Effector memory CD4-positive, alpha-beta T cell (primary cell): ENCODE measurements around the gene RASAL1.

ENCODE experiments used
- DNase-seq, 3 donors: peaks; one replicate each; pipeline ENCODE4 v3.0.0-alpha.2; 2020
- H3K27ac ChIP-seq: 2 replicates; pipeline ENCODE4 v1.7.0; 2013; ENCODE audit warnings: mild to moderate bottlenecking, low read length, moderate library complexity; ENCODE audit not compliant: insufficient read depth, poor library complexity, severe bottlenecking
- H3K27me3 ChIP-seq: replicated peaks from 2 replicates; pipeline ENCODE4 v1.7.0; 2013; ENCODE audit warnings: mild to moderate bottlenecking, low read length; ENCODE audit not compliant: insufficient read depth, control insufficient read depth, poor library complexity, severe bottlenecking
- H3K36me3 ChIP-seq: 2 replicates; pipeline ENCODE4 v1.7.0; 2013; ENCODE audit warnings: mild to moderate bottlenecking, low read length, moderate library complexity; ENCODE audit not compliant: control insufficient read depth, insufficient read depth
- H3K4me1 ChIP-seq: 2 replicates; pipeline ENCODE4 v1.7.0; 2013; ENCODE audit warnings: low read length, mild to moderate bottlenecking; ENCODE audit not compliant: control insufficient read depth, insufficient read depth, poor library complexity, severe bottlenecking
- H3K4me3 ChIP-seq: 2 replicates; pipeline ENCODE4 v1.7.0; 2013; ENCODE audit warnings: low read length, low read depth, mild to moderate bottlenecking; ENCODE audit not compliant: insufficient read depth, poor library complexity, severe bottlenecking
- H3K9me3 ChIP-seq: 2 replicates; pipeline ENCODE4 v1.7.0; 2013; ENCODE audit warnings: mild to moderate bottlenecking, low read length, moderate library complexity; ENCODE audit not compliant: control insufficient read depth

RASAL1 gene

DNA sequence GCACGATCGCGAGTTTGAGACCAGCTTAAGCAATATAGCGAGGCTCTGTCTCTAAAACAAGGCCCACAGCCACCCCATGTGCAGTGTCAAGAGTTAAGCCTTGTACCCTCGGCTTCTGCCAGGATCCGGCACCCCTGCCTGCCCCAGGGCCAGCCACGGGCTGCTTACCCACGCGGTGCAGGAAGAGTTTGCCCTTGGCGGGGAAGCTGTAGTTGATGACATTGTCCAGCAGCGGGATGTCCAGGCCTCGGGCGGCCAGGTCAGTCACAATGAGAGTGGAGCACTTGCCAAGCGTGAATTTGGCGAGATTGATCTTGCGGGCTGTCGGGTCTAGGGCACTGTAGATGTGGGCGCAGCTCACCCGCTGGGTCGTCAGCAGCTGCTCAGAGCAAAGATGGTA is 36.6 kb upstream of the RASAL1 start:
- no peak for DNase-seq
- no peak overlapping the region for H3K4me3 ChIP-seq
- no peaks in the 10 kb centered on the region for H3K4me1 ChIP-seq
- peaks cover 90% of the 10 kb centered on the region for H3K36me3 ChIP-seq
- no peaks in the 10 kb centered on the region for H3K9me3 ChIP-seq
- H3K27me3 ChIP-seq = no peaks in the 10 kb centered on the region
- H3K27ac ChIP-seq = no peak overlapping the region

DNA sequence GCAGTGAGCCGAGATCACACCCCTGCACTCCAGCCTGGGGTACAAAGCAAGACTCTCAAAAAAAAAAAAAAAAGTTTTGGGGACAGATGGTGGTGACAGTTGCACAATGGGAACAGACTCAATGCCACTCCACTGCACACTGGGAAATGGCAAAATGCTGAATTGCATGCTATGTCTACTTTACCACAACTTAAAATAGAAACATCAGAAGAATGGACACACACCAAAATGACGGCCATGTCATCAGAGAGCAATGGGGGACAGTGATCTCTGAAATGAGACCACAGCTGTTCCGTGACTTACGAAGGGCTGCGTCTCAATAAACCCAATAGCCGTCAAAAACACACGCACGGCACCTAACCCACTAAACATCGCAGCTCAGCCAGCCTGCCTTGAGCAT is 36.0 kb upstream of the RASAL1 start:
- no peak overlapping the region for H3K4me3 ChIP-seq
- no peaks in the 10 kb centered on the region for H3K9me3 ChIP-seq
- no peak overlapping the region for H3K27ac ChIP-seq
- no peaks in the 10 kb centered on the region for H3K4me1 ChIP-seq
- peaks cover 89% of the 10 kb centered on the region for H3K36me3 ChIP-seq
- no peaks in the 10 kb centered on the region for H3K27me3 ChIP-seq
- no peak for DNase-seq

DNA sequence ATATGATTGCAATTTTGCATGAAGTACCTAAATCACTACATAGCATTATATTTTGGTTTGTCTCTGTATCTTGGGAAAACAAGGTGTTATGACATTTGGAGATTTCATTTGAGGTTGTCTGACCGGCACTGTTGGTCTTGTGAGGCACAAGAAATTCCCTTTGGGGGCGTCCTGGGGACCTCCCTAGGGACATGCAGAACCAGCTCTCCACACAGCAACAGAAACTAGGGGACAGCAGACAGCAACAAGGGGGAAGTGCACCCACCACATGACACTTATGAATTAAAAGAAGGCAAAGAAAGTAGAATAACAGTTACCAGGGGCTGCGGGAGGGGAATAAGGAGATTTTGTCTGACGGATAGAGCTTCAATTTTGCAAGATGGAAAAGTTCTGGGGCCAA is 35.4 kb upstream of the RASAL1 start:
- no peaks in the 10 kb centered on the region for H3K9me3 ChIP-seq
- H3K36me3 ChIP-seq = peaks cover 90% of the 10 kb centered on the region
- H3K4me3 ChIP-seq = no peak overlapping the region
- H3K27me3 ChIP-seq = no peaks in the 10 kb centered on the region
- no peak overlapping the region for H3K27ac ChIP-seq
- no peaks in the 10 kb centered on the region for H3K4me1 ChIP-seq
- DNase-seq = no peak

DNA sequence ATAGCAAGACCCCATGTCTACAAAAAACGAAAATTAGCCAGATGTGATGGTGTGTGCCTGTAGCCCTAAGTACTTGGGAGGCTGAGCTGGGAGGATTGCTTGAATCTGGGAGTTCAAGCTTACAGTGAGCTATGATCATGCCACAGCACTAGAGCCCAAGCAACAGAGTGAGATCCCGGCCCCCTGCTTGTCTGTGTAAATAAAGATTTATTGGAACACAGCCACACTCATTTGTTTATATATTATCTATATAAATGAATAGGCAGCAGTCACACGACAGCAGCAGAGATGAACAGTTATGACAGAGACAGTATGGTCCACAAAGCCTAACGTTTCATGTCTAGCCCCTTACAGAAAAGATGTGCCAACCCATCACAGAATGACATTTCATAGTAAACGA is 34.9 kb upstream of the RASAL1 start:
- Histone ChIP-seq H3K4me3 (no peak overlapping the region), H3K9me3 (no peaks in the 10 kb centered on the region), H3K27ac (no peak overlapping the region), H3K4me1 (no peaks in the 10 kb centered on the region), H3K36me3 (peaks cover 95% of the 10 kb centered on the region), H3K27me3 (no peaks in the 10 kb centered on the region)
- no peak for DNase-seq

GRCh38 chr12:113169697-113170096 is 34.1 kb upstream of the RASAL1 start:
- no peaks in the 10 kb centered on the region for H3K27me3 ChIP-seq
- H3K9me3 ChIP-seq = no peaks in the 10 kb centered on the region
- no peak overlapping the region for H3K4me3 ChIP-seq
- H3K4me1 ChIP-seq = no peaks in the 10 kb centered on the region
- DNase-seq = no peak
- H3K27ac ChIP-seq = no peak overlapping the region
- H3K36me3 ChIP-seq = peaks cover 98% of the 10 kb centered on the region

- Histone ChIP-seq H3K27ac (no peak overlapping the region), H3K9me3 (no peaks in the 10 kb centered on the region), H3K4me3 (no peak overlapping the region), H3K36me3 (peaks cover 93% of the 10 kb centered on the region), H3K4me1 (no peaks in the 10 kb centered on the region), H3K27me3 (no peaks in the 10 kb centered on the region)
- no peak for DNase-seq
Observed at GRCh38 chr12:113167868-113168267, 32.3 kb upstream of the RASAL1 start.

DNA sequence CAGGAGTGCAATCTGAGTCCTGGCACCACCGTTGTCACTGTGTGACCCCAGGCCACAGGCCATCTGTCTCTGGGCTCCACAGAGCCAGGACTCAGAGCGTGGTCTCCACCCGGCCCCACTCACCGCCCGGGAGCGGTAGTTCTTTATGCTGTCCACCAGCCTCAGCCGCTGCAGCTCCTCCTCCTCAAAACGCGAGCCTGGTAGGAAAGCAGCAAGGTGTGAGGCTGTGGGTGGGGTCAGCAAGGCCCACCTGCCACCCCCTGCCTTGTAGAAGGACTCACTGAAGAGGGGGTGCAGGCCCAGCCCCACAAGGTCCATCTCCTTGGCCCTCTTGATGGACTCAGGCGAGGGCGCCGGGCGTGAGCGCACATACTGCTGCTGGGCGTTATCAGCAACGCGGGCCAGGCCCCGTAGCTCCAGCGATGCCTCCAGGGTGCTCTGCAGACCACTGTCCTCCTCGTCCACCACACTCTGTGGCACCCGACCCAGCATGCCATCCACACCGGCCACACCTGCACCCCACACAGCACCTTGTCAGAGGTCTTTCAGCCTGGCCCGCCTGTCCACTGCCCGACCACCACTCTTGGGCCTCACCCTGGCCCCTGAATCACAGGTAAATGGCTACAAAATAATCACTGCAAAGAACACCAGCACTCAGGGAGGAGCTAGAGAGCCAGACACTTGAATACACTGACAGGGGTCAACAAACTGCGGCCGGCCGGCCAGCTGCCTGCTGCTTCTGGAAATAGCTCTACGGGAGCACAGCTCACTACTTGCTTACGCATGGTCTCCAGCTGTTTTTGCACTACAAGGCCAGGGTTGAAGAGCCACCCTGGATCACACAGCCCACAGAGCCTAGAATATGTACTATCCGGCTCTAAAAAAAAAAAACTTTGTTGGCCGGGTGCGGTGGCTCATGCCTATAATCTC is 30.2 kb upstream of the RASAL1 start:
- Histone ChIP-seq H3K9me3 (no peaks in the 10 kb centered on the region), H3K4me1 (no peaks in the 10 kb centered on the region), H3K27me3 (no peaks in the 10 kb centered on the region), H3K27ac (no peak overlapping the region), H3K4me3 (no peak overlapping the region), H3K36me3 (peaks cover 89% of the 10 kb centered on the region)
- no peak for DNase-seq

- Histone ChIP-seq H3K27me3 (no peaks in the 10 kb centered on the region), H3K4me3 (no peak overlapping the region), H3K27ac (no peak overlapping the region), H3K4me1 (no peaks in the 10 kb centered on the region), H3K9me3 (no peaks in the 10 kb centered on the region), H3K36me3 (peaks cover 89% of the 10 kb centered on the region)
- no peak for DNase-seq
Observed at GRCh38 chr12:113164014-113164413, 28.5 kb upstream of the RASAL1 start.

GRCh38 chr12:113163030-113163360 is 27.4 kb upstream of the RASAL1 start:
- Histone ChIP-seq H3K36me3 (peaks cover 89% of the 10 kb centered on the region), H3K27ac (no peak overlapping the region), H3K4me1 (no peaks in the 10 kb centered on the region), H3K9me3 (no peaks in the 10 kb centered on the region), H3K4me3 (no peak overlapping the region), H3K27me3 (no peaks in the 10 kb centered on the region)
- no peak for DNase-seq

- H3K27ac ChIP-seq = no peak overlapping the region
- H3K27me3 ChIP-seq = no peaks in the 10 kb centered on the region
- no peak for DNase-seq
- no peaks in the 10 kb centered on the region for H3K4me1 ChIP-seq
- peaks cover 84% of the 10 kb centered on the region for H3K36me3 ChIP-seq
- H3K4me3 ChIP-seq = no peak overlapping the region
- no peaks in the 10 kb centered on the region for H3K9me3 ChIP-seq
Observed at GRCh38 chr12:113162102-113163029, 26.8 kb upstream of the RASAL1 start.
